Dedifferentiated amniotic fluid mesenchymal stem cell (primary cell): ENCODE measurements around the gene KCNE1.
"Not testable (repeated sequence)": the region's sequence is repeated elsewhere in the genome, so short reads cannot be mapped to it uniquely, and the experiment has no call there.

Source experiments
- DNase-seq: peaks from one replicate; pipeline ENCODE4 v3.0.0-alpha.2; 2016; ENCODE audit errors: extremely low spot score

The KCNE1 gene

DNA sequence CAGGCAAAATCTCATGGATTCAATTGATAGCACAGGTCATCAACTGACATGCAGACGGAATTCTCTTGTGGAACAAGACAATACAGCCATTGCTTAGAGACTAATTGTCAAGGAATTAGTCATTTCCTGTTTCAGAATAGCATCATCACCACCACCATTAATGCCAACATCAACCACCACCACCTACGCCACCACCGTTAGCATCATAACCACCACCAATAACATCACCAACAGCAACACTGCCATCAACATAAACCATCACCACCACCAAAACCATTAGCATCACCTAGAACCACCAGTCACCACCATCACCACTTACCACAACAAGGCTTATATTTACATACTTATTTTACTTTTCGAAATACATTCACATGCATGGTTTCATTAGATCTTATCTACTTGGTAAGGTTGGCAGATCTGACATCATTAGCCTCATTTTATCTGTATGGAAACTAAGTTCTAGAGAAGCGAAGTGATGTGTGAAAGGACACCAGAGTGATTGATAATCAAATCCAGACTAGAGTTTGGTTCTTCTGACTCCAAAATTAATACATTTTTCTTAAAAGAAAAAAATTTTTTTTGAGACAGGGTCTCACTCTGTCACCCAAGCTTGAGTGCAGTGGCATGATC, 94.4 kb downstream of the KCNE1 start:
- not testable (repeated sequence) for DNase-seq

DNA sequence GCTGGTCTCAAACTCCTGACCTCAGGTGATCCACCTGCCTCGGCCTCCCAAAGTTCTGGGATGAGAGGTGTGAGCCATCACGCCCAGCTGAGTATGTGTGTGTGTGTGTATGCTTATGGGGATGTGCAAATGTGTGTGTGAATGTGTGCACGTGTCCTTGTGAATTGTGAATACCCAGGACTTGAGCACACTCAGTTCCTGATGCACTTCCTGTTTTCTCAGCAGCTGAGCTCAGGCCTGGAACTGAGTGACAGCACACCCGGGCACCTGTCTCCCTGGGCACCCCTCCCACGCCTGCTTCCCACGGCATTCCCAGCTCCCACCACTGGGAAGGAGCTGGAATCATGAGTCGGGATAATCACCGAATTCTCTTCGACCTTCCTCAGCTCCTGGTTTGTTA, 104.7 kb downstream of the KCNE1 start:
- DNase-seq: not testable (repeated sequence)

DNA sequence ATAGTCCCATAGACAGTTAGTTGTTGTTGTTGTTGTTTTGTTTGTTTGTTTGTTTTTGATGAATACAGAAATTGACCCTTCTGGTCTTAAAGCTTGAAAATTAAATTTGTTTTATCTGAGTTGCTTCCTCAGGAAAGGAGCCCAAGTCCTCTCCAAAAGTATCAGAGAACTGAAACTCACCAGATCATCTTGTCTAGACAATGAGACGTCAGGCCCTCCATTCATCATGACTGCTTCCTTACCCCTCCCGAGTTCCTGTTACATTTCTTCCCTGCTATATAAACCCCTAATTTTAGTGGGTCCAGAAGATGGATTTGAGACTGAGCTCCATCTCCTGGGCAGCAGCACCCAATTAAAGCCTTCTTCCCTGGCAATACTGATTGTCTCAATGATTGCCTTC, 105.3 kb downstream of the KCNE1 start:
- DNase-seq: not testable (repeated sequence)

DNA sequence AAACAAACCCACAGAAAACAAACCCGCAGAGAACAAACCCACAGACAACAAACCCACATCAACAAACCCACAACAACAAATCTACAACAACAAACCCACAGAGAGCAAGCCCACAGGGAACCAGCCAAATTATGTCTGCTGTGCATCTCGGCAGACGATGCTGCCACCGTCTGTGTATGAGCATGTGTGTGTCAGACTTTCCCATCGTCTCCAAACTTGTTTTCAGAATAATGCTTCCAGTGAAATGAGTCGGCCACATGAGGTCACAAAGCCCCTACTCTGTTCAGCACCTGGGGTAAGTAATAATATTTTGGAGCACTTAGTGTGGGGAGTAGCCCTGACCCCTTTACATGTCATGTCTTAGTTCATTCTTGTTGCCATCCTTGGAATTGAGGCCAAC, 105.9 kb downstream of the KCNE1 start:
- DNase-seq: not testable (repeated sequence)

DNA sequence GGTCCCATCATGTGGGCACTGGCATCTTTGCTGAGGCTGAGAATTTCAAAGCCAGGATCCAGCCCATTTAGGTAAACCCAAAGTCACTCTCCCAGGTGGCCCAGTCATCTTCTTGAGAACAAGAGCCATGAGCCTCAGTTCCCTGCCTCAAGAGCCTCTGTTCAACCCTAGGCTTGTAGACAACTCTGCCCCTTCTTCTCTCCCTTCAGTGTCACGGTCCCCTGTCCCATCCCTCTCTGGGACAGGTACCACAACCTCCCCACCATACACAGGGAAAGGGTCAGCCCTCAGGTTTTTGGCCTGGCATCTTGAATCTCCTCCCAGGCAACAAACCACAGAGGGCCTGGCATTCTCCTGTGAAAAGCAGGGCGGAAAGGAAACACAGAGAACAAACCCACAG, 106.3 kb downstream of the KCNE1 start:
- DNase-seq: not testable (repeated sequence)

DNA sequence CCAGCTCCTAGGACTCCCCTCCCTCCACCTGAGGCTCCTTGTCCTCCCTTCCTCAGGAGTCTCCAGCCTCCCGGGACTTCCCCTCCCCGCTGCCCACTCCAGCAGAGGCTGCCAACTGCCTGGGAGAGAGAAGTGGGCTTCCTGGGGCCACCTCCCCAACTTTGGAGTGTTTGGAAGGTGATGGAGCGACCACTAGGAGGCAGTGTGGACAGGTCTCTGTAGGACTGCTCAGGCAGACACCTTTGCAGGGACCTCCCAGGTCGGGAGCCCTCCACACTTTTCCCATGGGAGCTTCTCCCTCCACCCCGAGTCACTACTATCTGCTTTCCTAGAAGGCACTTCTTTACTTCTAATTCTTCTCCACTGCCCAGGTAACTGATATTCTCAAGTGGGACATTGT, 107.3 kb downstream of the KCNE1 start:
- not testable (repeated sequence) for DNase-seq

DNA sequence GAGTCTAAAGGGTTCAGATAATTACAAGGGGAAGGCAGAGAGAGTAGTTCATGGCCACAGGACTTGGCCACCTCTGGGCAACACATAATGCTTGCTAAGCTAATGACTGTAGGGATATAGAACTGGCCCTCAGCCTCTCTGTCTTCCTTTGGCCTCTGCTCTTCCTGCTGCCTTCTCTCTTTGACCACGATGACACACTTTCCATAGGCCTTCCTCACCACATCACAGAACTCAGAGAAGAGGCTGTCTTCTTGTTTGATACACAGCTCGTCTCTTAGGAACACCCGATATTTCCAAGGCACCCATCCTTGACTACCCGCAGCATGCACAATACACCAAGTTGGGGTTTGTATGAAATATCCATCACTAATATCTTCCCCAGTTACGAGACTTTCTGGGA, 111.5 kb downstream of the KCNE1 start:
- not testable (repeated sequence) for DNase-seq
